RWPE2 (cell line): ENCODE data around the gene UPF2.
A peak's percentile ranks its signal among the peaks of the same experiment; 100 is the strongest.

Experiments
- ATAC-seq: fragments of 200-7000 bp; cut with Tn5 transposase; 3 replicates; pipeline ENCODE4 v1.9.1; 2021; ENCODE audit warnings: low read depth
- DNase-seq: peaks from one replicate; pipeline ENCODE4 v3.0.0-alpha.2; 2020; ENCODE audit warnings: low spot score
- H3K27ac ChIP-seq: fragments of 450-650 bp; 2 replicates; pipeline ENCODE4 v1.5.1; 2017; ENCODE audit warnings: mild to moderate bottlenecking; ENCODE audit not compliant: poor library complexity, severe bottlenecking
- H3K27me3 ChIP-seq: fragments of 250-450 bp; sonication (Bioruptor Pico); 2 replicates; pipeline ENCODE4 v1.5.1; 2021; ENCODE audit warnings: mild to moderate bottlenecking, moderate library complexity; ENCODE audit not compliant: insufficient read depth, poor library complexity, severe bottlenecking
- H3K36me3 ChIP-seq: fragments of 250-450 bp; sonication (Bioruptor Pico); 2 replicates; pipeline ENCODE4 v1.5.1; 2020; ENCODE audit warnings: low read depth, mild to moderate bottlenecking, moderate library complexity
- H3K4me1 ChIP-seq: fragments of 250-450 bp; sonication (Bioruptor Pico); 2 replicates; pipeline ENCODE4 v1.5.1; 2021; ENCODE audit warnings: mild to moderate bottlenecking, moderate library complexity; ENCODE audit not compliant: insufficient read depth, poor library complexity, severe bottlenecking
- H3K4me3 ChIP-seq: fragments of 250-450 bp; sonication (Bioruptor Pico); 2 replicates; pipeline ENCODE4 v1.5.1; 2021; ENCODE audit warnings: mild to moderate bottlenecking, moderate library complexity; ENCODE audit not compliant: severe bottlenecking
- H3K9me3 ChIP-seq: fragments of 250-450 bp; sonication (Bioruptor Pico); 2 replicates; pipeline ENCODE4 v1.5.1; 2021; ENCODE audit warnings: mild to moderate bottlenecking, moderate library complexity; ENCODE audit not compliant: severe bottlenecking
- TF ChIP-seq, protein P1 (sequence below): fragments of 450-650 bp; IDR thresholded peaks from one replicate; pipeline ENCODE4 v1.5.1; 2017; ENCODE audit warnings: mild to moderate bottlenecking, moderate library complexity; ENCODE audit not compliant: poor library complexity, severe bottlenecking

UPF2 gene

DNA sequence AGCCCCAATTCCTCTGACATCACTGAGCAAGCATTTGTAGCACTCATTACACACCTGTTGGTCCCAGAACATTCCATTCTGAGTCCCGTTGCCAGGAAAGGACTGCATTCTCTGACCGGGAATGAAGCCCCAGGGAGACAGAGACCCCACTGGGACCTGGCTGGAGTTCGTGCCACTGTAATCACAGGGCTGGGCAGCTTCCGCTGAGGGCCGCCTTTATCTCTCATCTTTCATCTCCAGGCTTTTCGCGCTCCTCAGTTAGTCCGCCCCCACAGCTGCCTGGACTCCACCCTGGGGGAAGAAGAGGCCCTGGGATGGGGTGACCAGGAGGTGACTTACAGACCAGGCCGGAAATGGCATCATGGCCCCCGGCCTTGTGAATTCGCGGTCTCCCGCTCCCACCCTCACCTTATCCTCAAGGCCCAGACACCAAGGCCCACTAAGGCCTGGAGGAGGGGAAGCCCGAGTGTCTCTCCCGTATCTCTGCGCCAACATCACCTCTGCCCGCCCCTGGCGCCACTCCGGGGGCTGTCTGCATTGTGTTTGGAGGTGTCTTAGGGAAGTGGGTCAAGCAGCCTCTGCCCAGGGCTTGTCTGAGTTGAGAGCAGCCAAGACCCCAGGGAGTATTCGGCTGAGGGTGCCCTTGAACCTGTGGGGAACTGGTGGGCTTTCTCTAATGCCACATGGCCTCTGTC lies 144.1 kb downstream of the UPF2 start:
- peak overlapping the region; percentile 100 for H3K27ac ChIP-seq
- TF ChIP-seq, protein P1, sequence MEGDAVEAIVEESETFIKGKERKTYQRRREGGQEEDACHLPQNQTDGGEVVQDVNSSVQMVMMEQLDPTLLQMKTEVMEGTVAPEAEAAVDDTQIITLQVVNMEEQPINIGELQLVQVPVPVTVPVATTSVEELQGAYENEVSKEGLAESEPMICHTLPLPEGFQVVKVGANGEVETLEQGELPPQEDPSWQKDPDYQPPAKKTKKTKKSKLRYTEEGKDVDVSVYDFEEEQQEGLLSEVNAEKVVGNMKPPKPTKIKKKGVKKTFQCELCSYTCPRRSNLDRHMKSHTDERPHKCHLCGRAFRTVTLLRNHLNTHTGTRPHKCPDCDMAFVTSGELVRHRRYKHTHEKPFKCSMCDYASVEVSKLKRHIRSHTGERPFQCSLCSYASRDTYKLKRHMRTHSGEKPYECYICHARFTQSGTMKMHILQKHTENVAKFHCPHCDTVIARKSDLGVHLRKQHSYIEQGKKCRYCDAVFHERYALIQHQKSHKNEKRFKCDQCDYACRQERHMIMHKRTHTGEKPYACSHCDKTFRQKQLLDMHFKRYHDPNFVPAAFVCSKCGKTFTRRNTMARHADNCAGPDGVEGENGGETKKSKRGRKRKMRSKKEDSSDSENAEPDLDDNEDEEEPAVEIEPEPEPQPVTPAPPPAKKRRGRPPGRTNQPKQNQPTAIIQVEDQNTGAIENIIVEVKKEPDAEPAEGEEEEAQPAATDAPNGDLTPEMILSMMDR, result no peak
- H3K27me3 ChIP-seq, result no peaks in the 10 kb centered on the region
- ATAC-seq (peak; percentile 92), DNase-seq (peak; percentile 85)
- peaks cover 18% of the 10 kb centered on the region for H3K4me1 ChIP-seq
- no peaks in the 10 kb centered on the region for H3K9me3 ChIP-seq
- no peak overlapping the region for H3K4me3 ChIP-seq
- H3K36me3 ChIP-seq, result no peaks in the 10 kb centered on the region

DNA sequence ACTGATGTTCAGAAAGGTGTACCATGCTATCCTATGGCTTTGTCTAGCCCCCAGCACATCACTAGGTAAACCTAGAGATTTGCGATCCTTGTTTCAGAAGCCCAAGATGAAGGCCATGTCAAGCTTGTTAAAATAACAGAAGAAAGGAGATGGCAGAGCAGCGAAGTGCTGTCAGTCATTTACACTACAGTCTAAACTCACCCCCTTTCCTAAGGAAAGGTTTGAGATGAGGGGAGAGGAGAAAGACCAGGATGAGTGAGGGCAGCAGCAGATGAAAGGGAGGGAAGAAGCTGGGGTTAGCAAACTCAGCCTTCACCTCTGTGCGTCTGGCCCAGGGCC lies 144.6 kb downstream of the UPF2 start:
- no peak; the same call in 2 of the 3 replicates for ATAC-seq
- Histone ChIP-seq H3K9me3 (no peaks in the 10 kb centered on the region), H3K27me3 (no peaks in the 10 kb centered on the region), H3K4me3 (no peak overlapping the region), H3K36me3 (no peaks in the 10 kb centered on the region), H3K27ac (peak overlapping the region; percentile 100), H3K4me1 (peaks cover 18% of the 10 kb centered on the region)
- TF ChIP-seq, protein P1, result no peak
- DNase-seq, result no peak

DNA sequence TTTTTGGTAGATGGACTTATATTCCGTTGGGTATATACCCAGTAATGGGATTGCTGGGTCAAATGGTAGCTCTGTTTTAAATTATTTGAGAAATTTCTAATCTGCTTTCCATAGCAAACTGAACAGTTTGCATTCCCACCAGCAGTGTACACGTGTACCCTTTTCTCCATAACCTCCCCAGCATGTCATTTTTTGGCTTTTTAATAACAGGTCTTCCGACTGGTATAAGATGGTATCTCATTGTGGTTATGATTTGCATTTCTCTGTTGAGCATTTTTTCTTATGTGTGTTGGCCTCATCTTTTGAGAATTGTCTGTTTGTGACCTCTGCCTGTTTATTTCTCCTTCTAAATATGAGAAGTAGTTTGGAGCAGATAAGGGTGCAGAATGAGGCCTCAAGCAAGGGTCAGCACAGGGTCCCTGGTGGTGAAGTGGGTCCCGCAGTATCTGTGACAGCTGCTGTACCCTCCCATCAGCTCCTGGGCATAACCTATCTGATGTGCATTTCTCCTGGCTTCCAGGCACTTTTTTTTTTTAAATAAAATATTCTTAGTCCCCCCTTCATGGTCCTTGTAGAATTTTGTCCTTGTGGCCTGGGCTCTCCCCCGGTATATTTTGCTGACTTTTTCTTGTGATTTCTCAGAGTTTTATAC lies 145.9 kb downstream of the UPF2 start:
- no peaks in the 10 kb centered on the region for H3K27me3 ChIP-seq
- peak overlapping the region; percentile 100 for H3K27ac ChIP-seq
- H3K4me3 ChIP-seq, result no peak overlapping the region
- no peaks in the 10 kb centered on the region for H3K9me3 ChIP-seq
- no peaks in the 10 kb centered on the region for H3K36me3 ChIP-seq
- TF ChIP-seq, protein P1, result no peak
- peaks cover 18% of the 10 kb centered on the region for H3K4me1 ChIP-seq
- DNase-seq (no peak), ATAC-seq (no peak)

DNA sequence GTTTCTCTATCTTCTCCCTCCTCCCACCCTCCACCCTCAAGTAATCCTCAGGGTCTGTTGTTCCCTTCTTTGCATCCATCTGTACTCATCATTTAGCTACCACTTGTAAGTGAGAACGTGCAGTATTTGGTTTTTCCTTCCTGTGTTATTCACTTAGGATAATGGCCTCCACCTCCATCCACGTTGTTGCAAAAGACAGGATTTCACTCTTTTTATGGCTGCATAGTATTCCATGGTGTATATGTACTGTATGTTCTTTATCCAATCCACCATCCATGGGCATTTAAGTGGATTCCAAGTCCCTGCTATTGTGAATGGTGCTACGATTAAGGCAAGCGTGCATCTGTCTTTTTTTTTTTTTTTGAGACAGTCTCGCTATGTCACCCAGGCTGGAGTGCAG lies 147.0 kb downstream of the UPF2 start:
- Histone ChIP-seq H3K27me3 (no peaks in the 10 kb centered on the region), H3K27ac (peak overlapping the region; percentile 100), H3K4me3 (no peak overlapping the region), H3K4me1 (peaks cover 18% of the 10 kb centered on the region), H3K9me3 (no peaks in the 10 kb centered on the region), H3K36me3 (no peaks in the 10 kb centered on the region)
- TF ChIP-seq, protein P1, result no peak
- ATAC-seq (no peak), DNase-seq (no peak)

DNA sequence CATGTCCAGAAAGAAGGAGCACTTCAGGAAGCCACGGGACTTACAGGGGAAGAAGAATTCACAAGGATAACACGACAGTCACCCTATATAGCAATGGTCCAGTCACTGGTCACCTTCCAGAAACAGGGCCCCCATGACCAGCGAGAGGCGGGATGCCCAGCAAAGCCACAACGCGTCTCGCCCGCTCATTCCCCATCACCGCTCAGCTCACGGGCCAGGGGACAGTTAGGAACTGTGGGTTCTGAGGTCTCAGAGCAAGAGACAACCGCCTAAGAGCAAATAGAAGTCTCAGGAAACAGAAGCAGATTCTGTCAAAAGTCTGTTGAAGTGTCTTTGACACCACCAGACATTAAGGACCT lies 147.5 kb downstream of the UPF2 start:
- peak overlapping the region; percentile 100 for H3K27ac ChIP-seq
- H3K4me3 ChIP-seq, result no peak overlapping the region
- no peaks in the 10 kb centered on the region for H3K36me3 ChIP-seq
- no peak for ATAC-seq
- DNase-seq, result no peak
- no peaks in the 10 kb centered on the region for H3K9me3 ChIP-seq
- no peaks in the 10 kb centered on the region for H3K27me3 ChIP-seq
- peaks cover 18% of the 10 kb centered on the region for H3K4me1 ChIP-seq
- TF ChIP-seq, protein P1, result no peak
